Measurements from ENCODE around the gene SGSM2.

The SGSM2 gene

GRCh38 chr17:2380950-2381649 is 43.8 kb downstream of the SGSM2 start:
- no peak for DNase-seq (ENCODE audit: extremely low spot score)
- ChIA-PET POLR2A (no interaction called here), CTCF (interaction anchor here (1.5 to 14.0 kb wide), 12 partner anchors 8 to 353 kb away, joined by 3 to 404 read pairs (median 22); partner anchors contain the start of genes MNT and TSR1)
- TF ChIP-seq, protein P1, sequence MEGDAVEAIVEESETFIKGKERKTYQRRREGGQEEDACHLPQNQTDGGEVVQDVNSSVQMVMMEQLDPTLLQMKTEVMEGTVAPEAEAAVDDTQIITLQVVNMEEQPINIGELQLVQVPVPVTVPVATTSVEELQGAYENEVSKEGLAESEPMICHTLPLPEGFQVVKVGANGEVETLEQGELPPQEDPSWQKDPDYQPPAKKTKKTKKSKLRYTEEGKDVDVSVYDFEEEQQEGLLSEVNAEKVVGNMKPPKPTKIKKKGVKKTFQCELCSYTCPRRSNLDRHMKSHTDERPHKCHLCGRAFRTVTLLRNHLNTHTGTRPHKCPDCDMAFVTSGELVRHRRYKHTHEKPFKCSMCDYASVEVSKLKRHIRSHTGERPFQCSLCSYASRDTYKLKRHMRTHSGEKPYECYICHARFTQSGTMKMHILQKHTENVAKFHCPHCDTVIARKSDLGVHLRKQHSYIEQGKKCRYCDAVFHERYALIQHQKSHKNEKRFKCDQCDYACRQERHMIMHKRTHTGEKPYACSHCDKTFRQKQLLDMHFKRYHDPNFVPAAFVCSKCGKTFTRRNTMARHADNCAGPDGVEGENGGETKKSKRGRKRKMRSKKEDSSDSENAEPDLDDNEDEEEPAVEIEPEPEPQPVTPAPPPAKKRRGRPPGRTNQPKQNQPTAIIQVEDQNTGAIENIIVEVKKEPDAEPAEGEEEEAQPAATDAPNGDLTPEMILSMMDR (IDR thresholded peaks at IDR 0.05; ENCODE audit: control extremely low read depth, extremely low read depth, low read depth, missing control alignments) = no peak

DNA sequence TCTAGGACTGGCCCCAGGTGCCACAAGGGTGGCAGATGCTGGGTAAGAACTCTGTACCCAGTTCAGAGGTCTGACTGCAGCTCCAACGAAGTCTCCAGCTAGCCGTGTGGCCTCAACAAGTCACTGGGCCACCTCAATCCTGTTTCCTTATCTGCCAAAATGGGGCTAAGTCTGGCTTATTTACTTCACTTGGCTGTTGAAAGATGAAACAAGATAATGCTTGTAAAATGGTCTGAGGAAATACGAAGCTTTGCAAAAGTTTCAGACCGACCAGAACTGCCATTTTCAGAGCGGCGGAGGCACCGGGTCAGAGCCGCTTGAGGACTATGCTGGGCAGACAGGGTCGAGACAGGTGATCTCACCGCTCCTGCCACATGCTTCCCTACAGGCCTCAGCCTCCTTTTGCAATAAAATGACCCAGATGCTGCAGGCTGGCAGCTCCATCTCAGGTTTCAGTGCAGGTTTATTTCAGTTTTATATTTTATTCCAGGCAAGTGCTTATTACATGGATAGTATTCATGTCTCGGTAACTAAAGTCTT is 46.4 kb downstream of the SGSM2 start:
- TF ChIP-seq, protein P1 (IDR thresholded peaks at IDR 0.05; ENCODE audit: control extremely low read depth, extremely low read depth, low read depth, missing control alignments) = no peak
- DNase-seq (ENCODE audit: extremely low spot score) = no peak
- ChIA-PET POLR2A (interaction anchor here (2.1 kb wide), 1 partner anchor 9 kb away, joined by 15 read pairs; no protein-coding TSS in a partner anchor), CTCF (interaction anchor here (0.7 to 14.0 kb wide), 20 partner anchors 8 to 629 kb away, joined by 3 to 404 read pairs (median 12); partner anchors contain the start of genes SMG6, SRR and TSR1)

GRCh38 chr17:2384439-2385127 is 47.3 kb downstream of the SGSM2 start:
- TF ChIP-seq, protein P1 (IDR thresholded peaks at IDR 0.05; ENCODE audit: control extremely low read depth, extremely low read depth, low read depth, missing control alignments) = no peak
- CTCF ChIA-PET = interaction anchor here (2.8 to 14.0 kb wide), 5 partner anchors 7 to 291 kb away, joined by 17 to 404 read pairs (median 39); no protein-coding TSS in a partner anchor
- no peak for DNase-seq (ENCODE audit: extremely low spot score)
- POLR2A ChIA-PET = no interaction called here

DNA sequence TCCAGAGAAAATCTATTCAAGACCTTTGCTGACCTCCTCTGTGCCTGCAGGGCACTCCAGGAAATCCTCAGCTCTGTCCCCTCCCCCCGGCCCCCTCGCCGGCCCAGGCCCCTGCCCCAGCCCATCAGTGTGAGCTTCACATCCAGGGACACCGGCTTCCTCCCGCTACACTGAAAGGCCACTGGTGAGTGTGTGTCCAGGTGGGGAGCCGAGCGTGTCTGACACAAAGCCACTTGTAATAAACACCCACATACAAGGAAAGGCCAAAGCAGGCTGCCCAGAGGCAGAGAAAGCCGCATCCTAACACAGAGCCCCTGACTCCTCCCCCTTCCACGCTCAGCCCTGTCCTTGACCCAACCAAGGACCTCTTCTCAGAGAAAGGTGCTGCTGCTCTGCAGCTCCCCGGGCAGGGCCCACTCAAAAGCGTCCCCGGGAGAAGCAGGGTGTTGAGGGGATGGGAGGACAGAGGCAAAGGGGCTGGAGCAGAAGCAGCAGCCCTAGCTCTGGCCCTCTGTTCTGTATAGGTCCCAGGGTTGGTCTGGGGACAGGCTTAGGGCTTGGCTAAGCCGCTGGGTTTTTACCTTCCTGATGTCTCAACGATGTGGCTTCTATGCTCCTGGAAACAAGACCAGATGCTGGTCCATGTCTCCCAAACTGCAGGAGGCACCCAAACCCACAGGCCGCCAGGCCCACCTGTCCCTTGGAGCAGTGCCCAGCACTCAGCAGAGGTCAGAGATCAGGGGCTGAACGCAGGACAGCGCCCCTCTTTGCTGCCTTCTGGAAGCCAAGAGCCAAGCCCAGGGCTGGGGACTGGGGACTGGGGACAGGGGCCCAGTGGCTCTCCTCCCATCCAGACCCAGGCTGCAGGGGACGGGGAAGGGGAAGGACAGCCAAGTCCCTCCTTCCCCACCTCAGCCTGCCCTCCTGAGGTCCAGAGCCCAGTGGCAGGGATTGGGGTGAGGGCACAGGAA is 48.2 kb downstream of the SGSM2 start:
- CTCF ChIA-PET = interaction anchor here (14.0 kb wide), 1 partner anchor 32 kb away, joined by 404 read pairs; no protein-coding TSS in a partner anchor
- POLR2A ChIA-PET = no interaction called here
- no peak for DNase-seq (ENCODE audit: extremely low spot score)
- TF ChIP-seq, protein P1 (IDR thresholded peaks at IDR 0.05; ENCODE audit: control extremely low read depth, extremely low read depth, low read depth, missing control alignments) = no peak

DNA sequence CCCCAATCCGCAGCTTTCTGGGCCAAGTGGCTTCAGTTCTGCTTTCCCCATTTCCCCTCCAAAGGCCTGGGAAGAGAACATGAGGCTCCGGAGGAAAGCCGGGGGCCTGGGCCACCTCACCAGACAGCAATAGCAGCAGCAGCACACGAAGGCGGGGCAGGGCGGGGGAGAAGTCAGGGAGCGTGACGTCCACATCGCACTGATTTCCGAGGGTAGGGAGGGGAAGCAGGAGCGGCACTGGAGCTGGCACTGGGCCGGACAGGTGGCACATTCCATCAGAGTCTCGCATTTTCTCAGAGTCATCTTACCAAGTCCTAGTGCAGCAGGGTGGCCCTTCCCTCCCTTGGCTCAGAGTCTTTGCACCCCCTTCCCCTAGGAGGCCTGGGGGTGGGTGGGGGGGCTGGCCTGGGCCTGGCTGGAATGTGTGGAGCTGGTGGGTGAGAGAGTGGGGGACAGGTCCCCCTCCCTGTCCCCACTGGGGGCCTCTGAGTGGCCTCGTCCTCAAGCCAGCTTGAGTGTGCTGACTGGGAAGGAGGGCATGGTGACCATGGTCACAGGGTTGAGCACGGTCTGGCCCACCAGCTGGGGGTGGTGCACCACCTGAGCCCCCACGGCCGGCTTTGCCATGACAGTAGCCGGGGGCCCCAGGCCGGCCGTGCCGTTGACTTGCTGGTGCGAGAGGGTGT is 49.2 kb downstream of the SGSM2 start:
- TF ChIP-seq, protein P1 (IDR thresholded peaks at IDR 0.05; ENCODE audit: control extremely low read depth, extremely low read depth, low read depth, missing control alignments) = no peak
- CTCF ChIA-PET = interaction anchor here (14.0 kb wide), 1 partner anchor 31 kb away, joined by 404 read pairs; no protein-coding TSS in a partner anchor
- POLR2A ChIA-PET = no interaction called here
- DNase-seq (ENCODE audit: extremely low spot score) = no peak

Measured in GM10248 (cell line).